DMS 273 (cell line): ENCODE data around the gene FKBP7.
"Not testable (repeated sequence)": the region's sequence is repeated elsewhere in the genome, so short reads cannot be mapped to it uniquely, and the experiment has no call there.

Source experiments
- DNase-seq: peaks from one replicate; lab custom pipeline; 2025; ENCODE audit not compliant: unreplicated experiment; lab: John Stamatoyannopoulos, UW

Gene FKBP7

DNA sequence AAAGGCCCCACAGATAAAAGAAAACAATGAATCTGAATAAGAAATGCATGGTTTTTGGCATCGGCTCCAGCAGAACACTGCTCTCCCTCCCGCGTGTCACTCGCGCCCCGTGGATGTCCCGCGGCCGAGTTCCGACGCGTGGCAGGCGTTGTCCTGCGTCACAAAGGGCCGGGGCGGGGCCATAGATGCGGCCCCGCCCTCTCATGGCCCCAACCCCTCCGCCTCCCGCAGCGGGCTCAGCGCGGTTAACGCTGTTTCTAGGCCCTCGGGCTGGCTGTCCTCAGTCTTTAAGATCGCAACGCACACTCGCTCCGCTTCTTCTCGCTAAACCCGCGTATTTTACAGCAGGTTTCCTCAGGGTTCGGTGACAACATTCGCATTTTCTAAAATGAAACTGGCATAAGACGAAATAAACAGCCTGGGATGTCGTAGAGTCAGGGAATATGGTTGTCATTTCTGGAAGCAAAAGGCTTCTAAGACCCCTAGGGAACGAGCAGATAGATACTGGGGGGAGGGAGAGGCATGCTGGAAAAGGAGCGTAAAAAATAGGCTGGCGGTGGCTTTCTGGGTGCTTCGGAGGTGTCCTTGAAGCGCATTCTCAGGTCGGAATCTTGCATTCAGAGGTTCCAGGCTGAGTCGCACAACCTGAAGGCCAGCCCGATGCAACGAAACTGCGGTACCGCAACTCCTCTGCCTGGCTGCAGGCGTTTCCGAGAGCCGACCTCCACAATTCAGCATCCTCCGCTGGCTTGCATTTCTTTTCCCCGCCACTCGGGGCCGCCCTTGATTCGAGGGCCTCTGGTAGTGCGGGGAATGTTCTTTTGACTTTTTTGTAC is at the start of gene FKBP7:
Gene FKBP7 (minus strand): TSS at position 162 of the 836 bp plus-strand sequence. CDS start 101 bp downstream, at position 61.
- peak; percentile 94 for DNase-seq

DNA sequence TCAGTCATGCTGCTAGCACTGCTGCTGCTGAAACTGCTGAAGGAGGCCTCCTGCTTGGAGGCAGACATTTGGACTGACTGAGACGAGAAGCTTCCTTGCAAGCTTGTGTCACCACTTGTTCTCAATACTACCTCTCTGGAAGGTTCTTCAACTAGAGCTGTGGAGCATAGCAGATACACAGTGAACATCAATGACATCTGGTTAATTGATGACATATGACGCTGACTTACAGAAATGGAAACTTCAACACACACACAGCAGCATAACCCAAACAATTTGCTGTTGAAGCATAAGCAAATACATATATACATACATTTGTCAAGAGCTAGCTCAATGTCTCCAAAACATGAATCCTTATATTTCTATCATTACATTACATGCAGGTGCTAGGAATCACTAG is 49.2 kb upstream of the FKBP7 start:
- DNase-seq: peak; percentile 6

GRCh38 chr2:178526256-178526655 is 47.9 kb upstream of the FKBP7 start:
- DNase-seq: no peak

- DNase-seq: not testable (repeated sequence)
These were observed 47.1 kb upstream of the FKBP7 start for GRCh38 chr2:178525460-178525859.

DNA sequence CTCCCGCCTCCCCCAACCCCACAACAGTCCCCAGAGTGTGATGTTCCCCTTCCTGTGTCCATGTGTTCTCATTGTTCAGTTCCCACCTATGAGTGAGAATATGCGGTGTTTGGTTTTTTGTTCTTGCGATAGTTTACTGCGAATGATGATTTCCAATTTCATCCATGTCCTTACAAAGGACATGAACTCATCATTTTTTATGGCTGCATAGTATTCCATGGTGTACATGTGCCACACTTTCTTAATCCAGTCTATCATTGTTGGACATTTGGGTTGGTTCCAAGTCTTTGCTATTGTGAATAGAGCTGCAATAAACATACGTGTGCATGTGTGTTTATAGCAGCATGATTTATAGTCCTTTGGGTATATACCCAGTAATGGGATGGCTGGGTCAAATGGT is 46.6 kb upstream of the FKBP7 start:
- DNase-seq: not testable (repeated sequence)

- peak; percentile 28 for DNase-seq
These were observed 45.3 kb upstream of the FKBP7 start for GRCh38 chr2:178523596-178524134.

- peak; percentile 96 for DNase-seq
These were observed 44.7 kb upstream of the FKBP7 start for GRCh38 chr2:178522950-178523595.

DNA sequence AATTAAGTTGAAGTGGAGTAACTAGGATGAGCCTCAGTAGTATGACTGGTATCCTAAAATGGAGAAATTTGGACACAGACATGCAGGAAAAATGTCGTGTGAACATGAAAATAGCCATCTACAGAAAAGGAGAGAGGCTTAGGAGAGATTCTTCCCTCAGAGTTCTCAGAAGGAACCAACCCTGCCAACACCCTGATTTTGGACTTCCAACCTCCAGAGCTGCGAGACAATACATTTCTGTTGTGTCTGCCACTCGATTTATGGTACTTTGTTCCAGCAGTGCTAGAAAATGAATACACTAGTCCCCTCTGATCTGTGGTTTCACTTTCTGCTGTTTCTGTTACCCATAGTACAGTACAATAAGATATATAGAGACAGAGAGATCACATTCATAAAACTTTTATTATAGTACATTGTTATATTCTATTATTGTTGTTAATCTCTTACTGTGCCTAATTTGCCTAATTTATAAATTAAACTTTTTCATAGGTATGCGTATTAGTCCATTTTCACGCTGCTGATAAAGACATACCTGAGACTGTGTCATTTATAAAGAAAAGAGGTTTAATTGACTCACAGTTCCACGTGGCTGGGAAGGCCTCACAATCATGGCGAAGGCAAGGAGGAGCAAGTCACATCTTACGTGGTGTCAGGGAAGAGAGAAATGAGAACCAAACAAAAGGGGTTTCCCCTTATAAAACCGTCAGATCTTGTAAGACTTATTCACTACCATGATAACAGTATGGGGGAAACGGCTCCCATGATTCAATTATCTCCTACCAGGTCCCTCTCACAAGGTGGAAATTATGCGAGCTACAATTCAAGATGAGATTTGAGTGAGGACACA is 43.1 kb upstream of the FKBP7 start:
- DNase-seq: no peak

DNA sequence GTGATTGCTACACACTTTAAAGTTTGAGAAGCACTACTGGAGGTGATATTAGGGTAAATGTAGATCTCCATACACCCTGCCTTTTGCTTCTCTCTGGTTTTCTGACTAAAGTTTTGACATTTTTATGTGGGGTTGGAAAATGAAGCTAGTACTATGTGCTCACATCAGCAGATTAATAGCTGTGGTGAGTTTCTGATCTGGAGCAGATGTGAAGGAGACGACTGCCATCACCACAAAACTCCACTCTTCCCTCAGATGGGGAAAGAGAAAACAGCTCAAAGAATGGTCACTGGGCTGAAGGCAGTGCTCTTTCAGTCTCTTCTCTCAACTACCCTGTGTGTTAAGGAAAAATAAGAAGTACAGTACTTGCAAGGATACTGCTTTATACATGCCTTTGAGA is 39.1 kb upstream of the FKBP7 start:
- DNase-seq: no peak

DNA sequence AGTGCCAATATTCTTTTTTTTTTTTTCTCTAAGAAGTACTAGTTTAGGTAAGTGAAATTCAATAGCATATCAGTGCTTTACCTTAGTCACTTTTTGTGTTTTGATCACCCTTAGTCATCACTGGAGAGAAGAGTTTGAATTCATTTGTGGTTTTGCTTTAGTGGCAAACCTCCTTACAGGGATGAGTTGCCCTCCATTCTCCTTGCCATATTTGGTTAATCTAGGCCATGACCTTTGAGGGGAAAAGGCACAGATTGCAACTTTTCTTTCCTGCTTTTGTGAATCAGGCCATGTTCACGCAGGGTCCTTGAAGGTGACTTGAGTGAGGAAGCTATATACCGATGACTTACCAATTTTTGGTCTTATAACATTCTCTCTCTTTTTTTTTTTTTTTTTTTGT is 36.3 kb upstream of the FKBP7 start:
- DNase-seq: no peak

GRCh38 chr2:178513876-178514275 is 35.5 kb upstream of the FKBP7 start:
- no peak for DNase-seq

- no peak for DNase-seq
These were observed 34.1 kb upstream of the FKBP7 start for GRCh38 chr2:178512484-178512883.

DNA sequence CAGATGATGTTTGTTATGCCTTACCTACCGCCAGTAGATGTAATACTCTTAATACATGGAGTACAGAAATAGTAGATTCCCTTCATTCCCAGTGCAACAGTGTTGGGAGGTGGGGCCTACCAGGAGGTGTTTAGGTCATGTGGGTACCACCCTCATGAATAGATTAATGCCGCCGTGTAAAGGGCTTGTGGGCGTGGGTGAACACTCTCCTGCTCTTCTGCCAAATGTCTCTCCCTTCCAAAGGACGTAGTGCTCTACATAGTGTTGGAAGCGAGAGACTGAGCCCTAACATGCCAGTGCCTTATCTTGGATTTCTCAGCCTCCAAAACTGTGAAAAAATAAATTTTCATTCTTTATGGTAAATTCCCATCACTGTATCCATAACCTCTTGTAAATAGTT is 32.0 kb upstream of the FKBP7 start:
- DNase-seq: no peak

DNA sequence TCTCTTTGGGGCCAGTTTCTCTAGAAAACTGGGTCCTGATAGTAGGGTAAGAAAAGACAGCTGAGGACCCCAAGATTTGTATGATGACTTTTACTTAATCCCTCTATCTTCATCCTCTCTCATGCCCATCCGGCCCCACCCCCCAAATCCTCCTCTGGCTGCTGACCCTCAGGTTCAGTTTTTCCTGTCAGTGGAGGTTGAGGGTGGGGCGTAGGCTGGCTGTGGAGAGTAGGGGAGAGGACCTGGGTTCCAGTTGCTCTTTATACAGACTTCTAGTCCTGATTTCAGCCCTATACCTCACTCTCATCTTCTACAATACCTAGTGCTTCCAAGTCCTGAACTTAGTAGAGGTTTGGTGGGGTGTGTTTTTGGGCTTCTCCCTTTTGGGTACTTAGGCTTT is 30.2 kb upstream of the FKBP7 start:
- DNase-seq: no peak

DNA sequence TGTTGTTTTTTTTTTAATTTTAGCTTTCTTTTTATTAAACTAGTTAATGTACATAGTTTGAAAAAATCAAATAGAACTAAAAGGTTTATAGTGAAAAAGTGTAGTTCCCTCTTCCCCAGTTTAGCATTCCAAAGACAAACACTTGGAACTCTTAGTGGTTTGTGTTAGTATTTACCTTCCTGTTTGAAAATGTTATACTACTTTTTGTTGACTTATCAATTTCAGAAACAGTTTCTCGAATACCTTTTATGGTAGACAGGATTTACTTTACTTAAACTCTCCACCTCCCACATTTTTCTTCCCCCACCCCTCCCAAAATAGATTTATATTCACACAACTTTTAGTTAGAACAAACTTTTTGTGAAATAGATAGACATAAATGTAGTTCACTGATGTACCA is 28.5 kb upstream of the FKBP7 start:
- no peak for DNase-seq

DNA sequence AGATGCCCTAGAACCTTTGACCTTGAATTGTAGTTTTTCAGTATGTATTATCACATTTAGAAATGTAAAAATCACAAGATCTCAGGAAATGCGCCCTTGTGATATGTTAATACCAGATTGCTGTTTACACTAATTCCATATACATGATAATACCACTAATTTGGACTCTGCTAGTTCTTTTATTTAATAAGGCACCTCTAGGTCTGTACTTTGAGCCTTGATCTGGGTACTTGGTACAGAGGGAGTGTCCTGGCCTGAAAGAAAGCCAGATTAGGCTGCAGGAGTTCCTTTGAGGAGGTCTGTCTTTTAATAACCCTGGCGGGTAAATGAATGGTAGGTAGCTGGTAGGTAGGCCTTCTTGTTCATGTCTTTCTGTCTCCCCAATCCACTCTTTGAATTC is 28.1 kb upstream of the FKBP7 start:
- DNase-seq: no peak

GRCh38 chr2:178506101-178506500 is 27.7 kb upstream of the FKBP7 start:
- no peak for DNase-seq

DNA sequence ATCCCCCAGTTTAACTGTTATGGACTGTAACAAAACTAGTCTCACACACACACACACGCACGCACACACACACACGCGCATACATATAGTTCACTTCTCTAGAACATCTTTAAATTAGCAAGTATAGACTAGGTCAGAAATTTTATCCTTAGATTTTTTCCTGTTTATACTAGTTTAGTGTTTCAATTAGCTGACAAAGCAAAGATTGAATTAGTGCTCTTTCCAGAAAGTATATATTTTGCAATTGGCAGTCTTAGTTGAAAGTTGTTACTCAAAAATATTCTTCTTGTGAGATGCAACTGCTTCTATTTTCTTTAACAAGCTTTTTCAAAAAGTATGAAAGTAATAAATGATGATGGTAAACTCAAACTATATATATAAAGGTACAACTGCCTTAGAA is 24.4 kb upstream of the FKBP7 start:
- no peak for DNase-seq

DNA sequence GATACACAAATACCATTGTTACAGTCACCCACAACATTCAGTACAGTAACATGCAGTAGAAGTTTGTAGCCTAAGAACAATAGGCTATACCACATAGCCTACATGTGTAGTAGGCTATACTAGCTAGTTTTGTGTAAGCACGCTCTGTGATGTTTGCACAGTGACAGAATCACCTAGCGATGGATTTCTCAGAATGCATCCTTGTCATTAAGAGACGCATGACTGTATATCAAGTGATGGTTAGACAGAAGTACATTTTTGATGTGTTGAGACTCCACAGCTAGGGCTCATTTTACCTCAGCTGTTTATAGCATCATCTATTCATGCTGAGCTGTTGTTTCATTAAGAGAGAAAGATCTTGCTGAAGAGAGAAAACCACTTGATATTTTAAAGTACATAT is 21.2 kb upstream of the FKBP7 start:
- no peak for DNase-seq

DNA sequence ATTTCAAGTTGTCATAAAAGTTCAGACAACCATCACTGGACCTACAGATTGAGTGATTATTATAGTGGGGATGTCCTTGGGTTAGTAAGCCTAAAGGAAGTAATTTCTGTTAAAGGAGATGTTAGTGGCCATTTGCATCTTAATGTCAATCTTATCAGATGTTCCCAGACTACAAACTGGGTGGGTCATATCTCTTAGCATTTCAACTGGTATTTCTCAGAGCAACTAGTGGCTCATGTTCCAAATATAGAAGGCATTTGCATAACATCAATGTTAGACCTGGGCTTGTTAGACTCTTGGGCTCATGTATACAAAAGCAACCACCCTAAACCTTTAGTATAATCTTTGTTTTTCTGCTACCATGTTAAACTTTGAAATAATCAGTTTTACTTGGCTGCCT is 19.7 kb upstream of the FKBP7 start:
- no peak for DNase-seq

GRCh38 chr2:178496049-178496448 is 17.6 kb upstream of the FKBP7 start:
- no peak for DNase-seq
